Endothelial cell of umbilical vein (primary cell): Measurements from ENCODE around the gene UBR3. TPM values are rescaled to one million over a fixed set of nuclear protein-coding genes. Genes with fewer than 3 reads are reported as not detected.

Experiments used
- BruUV-seq: library from RNA; stranded (reverse); fragments of 400-500 nt; replicated peaks from 2 replicates; lab custom pipeline; 2021; lab: Mats Ljungman, UMichigan
- CTCF ChIA-PET: fragments of 300-600, 350-600 bp; sonication (Branson Sonifier 250); formaldehyde crosslinking; loops from one replicate; lab custom pipeline; 2021; ENCODE audit warnings: antibody characterized with exemption, inconsistent platforms; lab: Charles Lee
- POLR2A ChIA-PET: fragments of 300-600, 350-600 bp; sonication (Branson Sonifier 250); formaldehyde crosslinking; loops from one replicate; lab custom pipeline; 2021; ENCODE audit warnings: antibody characterized with exemption, inconsistent platforms; lab: Charles Lee
- DNase-seq: peaks from one replicate; pipeline ENCODE4 v3.0.0-alpha.2; 2011; ENCODE audit warnings: low read depth, low spot score
- FAIRE-seq: peaks from 2 replicates; lab custom pipeline; 2011; peaks lifted over from hg19 to GRCh38; lab: Jason Lieb, UNC
- H2AFZ ChIP-seq: 2 replicates; pipeline ENCODE4 v1.6.0; 2012; ENCODE audit warnings: low read depth, low read length, control low read depth, inconsistent platforms
- H3K27ac ChIP-seq: 2 replicates; pipeline ENCODE4 v1.5.1; 2011; ENCODE audit warnings: low read depth, mild to moderate bottlenecking, control low read depth, low read length, moderate library complexity; ENCODE audit not compliant: insufficient read depth
- H3K27me3 ChIP-seq, 2 experiments: 2 replicates each; pipeline versions ENCODE4 v1.6.0 to v1.6.1; 2011; ENCODE audit warnings: low read length in 2 of 2, mixed read lengths in 1 of 2; ENCODE audit not compliant: control insufficient read depth in 2 of 2, insufficient read depth in 2 of 2
- H3K36me3 ChIP-seq, 2 experiments: 2 replicates in 1 of 2; 3 replicates in 1 of 2; pipeline ENCODE4 v1.5.1; 2011; ENCODE audit warnings: low read length in 2 of 2, mild to moderate bottlenecking in 1 of 2, moderate library complexity in 1 of 2; ENCODE audit not compliant: control insufficient read depth in 2 of 2, insufficient read depth in 2 of 2; ENCODE audit errors: extremely low read depth in 1 of 2
- H3K4me1 ChIP-seq: 3 replicates; pipeline ENCODE4 v1.5.1; 2011; ENCODE audit warnings: mild to moderate bottlenecking, low read length; ENCODE audit not compliant: control insufficient read depth, insufficient read depth; ENCODE audit errors: extremely low read depth
- H3K4me2 ChIP-seq: 2 replicates; pipeline ENCODE4 v1.6.1; 2011; ENCODE audit warnings: low read length, control low read depth, mixed read lengths; ENCODE audit not compliant: insufficient read depth
- H3K4me3 ChIP-seq, 3 experiments: fragments of 200-600 bp in 1 of 3; sonication (generic), shearing (Covaris generic) in 1 of 3; replicated peaks in 1 of 3; 2 replicates each; pipeline ENCODE4 v1.5.1; 2011 to 2016; ENCODE audit warnings: control low read depth in 3 of 3, low read length in 3 of 3, mild to moderate bottlenecking in 2 of 3, inconsistent platforms in 1 of 3, low read depth in 1 of 3, moderate library complexity in 1 of 3; ENCODE audit not compliant: insufficient read depth in 1 of 3
- H3K79me2 ChIP-seq: 2 replicates; pipeline ENCODE4 v1.6.0; 2012; ENCODE audit warnings: low read length, inconsistent platforms; ENCODE audit not compliant: control insufficient read depth, insufficient read depth
- H3K9ac ChIP-seq: replicated peaks from 2 replicates; pipeline ENCODE3; 2011; ENCODE audit warnings: low read length, control low read depth; ENCODE audit not compliant: insufficient read depth; ENCODE audit errors: extremely low read depth
- H3K9me1 ChIP-seq: replicated peaks from 3 replicates; pipeline ENCODE4 v1.6.0; 2011; ENCODE audit warnings: mild to moderate bottlenecking, low read length; ENCODE audit not compliant: control insufficient read depth, insufficient read depth; ENCODE audit errors: extremely low read depth
- H3K9me3 ChIP-seq: replicated peaks from 2 replicates; pipeline ENCODE4 v1.5.1; 2012; ENCODE audit warnings: low read length, inconsistent platforms; ENCODE audit not compliant: control insufficient read depth, insufficient read depth
- H4K20me1 ChIP-seq: replicated peaks from 2 replicates; pipeline ENCODE3; 2011; ENCODE audit warnings: mild to moderate bottlenecking, low read length; ENCODE audit not compliant: control insufficient read depth, insufficient read depth; ENCODE audit errors: extremely low read depth
- FOS ChIP-seq: IDR thresholded peaks from 2 replicates; pipeline ENCODE4 v1.6.1; 2011; ENCODE audit warnings: mild to moderate bottlenecking, low read length, moderate library complexity, borderline replicate concordance; ENCODE audit not compliant: insufficient read depth
- GATA2 ChIP-seq: IDR thresholded peaks from 2 replicates; pipeline ENCODE4 v1.7.0; 2011; ENCODE audit warnings: low read depth, mild to moderate bottlenecking, moderate library complexity, mixed read lengths, low read length; ENCODE audit not compliant: insufficient read length, insufficient read depth
- JUN ChIP-seq: IDR thresholded peaks from 2 replicates; pipeline ENCODE4 v1.6.1; 2011; ENCODE audit warnings: borderline replicate concordance, low read depth; ENCODE audit not compliant: insufficient read length, insufficient read depth
- MYC ChIP-seq: IDR thresholded peaks from one replicate; pipeline ENCODE4 v1.6.1; 2011; ENCODE audit warnings: mild to moderate bottlenecking, low read depth, low read length
- POLR2A ChIP-seq: IDR thresholded peaks from 2 replicates; pipeline ENCODE4 v1.6.1; 2012; ENCODE audit warnings: low read depth, mild to moderate bottlenecking, control low read depth, low read length
- POLR2AphosphoS5 ChIP-seq: IDR thresholded peaks from 2 replicates; pipeline ENCODE4 v1.6.1; 2012; ENCODE audit warnings: low read depth, mild to moderate bottlenecking, control low read depth, low read length, moderate library complexity; ENCODE audit not compliant: insufficient read depth
- dilution Hi-C: fragments of 300-500 bp; cut with MboI; formaldehyde crosslinking; loops from one replicate; pipeline ENCODE4 v1.15.0; 2019; ENCODE audit warnings: low sequenced_read_pairs; ENCODE audit not compliant: extremely low pct_ligation_motif_present
- intact Hi-C: fragments of 100-400 bp; cut with micrococcal nuclease; formaldehyde crosslinking; loops from one replicate; pipeline ENCODE4 v1.10.0; 2022
- polyA plus RNA-seq, 4 experiments: library from polyadenylated mRNA; depleted of rRNA in 3 of 4; stranded (reverse) in 3 of 4; unstranded in 1 of 4; fragments of >200 nt; gene quantifications; 2 replicates each; pipeline versions ENCODE4 v1.2.1 to v1.2.3, GENCODE V29; 2011 to 2012; ENCODE audit warnings: missing spikeins in 1 of 4
- total RNA-seq: library from RNA; stranded (reverse); gene quantifications from 2 replicates; pipeline ENCODE4 v1.2.3, GENCODE V29; 2021
- TF ChIP-seq, protein P1 (sequence below): IDR thresholded peaks from 2 replicates; pipeline ENCODE4 v1.6.1; 2011; ENCODE audit not compliant: insufficient read depth, insufficient read length
- TF ChIP-seq, protein P2 (sequence below), 2 donors: IDR thresholded peaks; 1 replicate in 1 of 2; 2 replicates in 1 of 2; pipeline ENCODE4 v1.5.1; 2011; ENCODE audit warnings: low read length in 2 of 2, mild to moderate bottlenecking in 2 of 2, moderate library complexity in 2 of 2, control low read depth in 1 of 2, inconsistent platforms in 1 of 2, low read depth in 1 of 2; ENCODE audit not compliant: insufficient read depth in 1 of 2; ENCODE audit errors: extremely low read depth in 1 of 2

UBR3 gene
- total and polyA plus RNA-seq, 2 donors (not counting 3 experiments of a cell fraction or from before 2014, with no cell fraction given) = 5.3 to 27.5 TPM

DNA sequence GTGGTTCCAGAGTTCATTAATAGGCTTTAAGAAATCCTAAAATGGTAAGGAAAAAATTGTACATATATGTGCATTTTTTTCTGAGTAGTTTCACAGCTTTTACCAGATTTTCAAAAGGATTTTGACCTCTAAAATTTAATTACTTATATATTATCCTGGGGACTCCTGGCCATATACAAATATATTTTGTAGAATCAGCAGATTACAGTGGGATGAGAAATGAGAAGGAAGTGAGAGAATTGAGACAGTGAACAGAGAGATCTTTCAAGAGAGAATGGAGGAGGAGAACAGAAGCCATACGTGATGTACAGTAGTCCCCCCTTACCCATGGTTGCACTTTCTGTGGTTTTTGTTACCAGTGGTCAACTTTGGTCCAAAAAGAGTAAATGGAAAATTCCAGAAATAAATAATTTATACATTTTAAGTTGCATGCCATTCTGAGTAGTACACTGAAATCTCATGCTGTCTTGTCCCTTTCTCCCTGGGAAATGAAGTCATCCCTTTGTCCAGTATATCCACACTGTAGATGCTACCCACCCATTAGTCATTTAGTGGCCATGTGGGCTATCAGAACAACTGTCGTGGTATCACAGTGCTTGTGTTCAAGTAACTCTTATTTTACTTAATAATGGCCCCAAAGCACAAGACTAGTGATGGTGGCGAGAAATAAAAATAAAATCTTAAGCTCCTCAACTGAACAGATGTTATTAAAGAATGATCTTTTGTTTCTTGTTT, 220.2 kb downstream of the UBR3 start:
- dilution Hi-C loops = no loop called here
- H3K4me3 ChIP-seq = no peak overlapping the region
- TF ChIP-seq, protein P1, sequence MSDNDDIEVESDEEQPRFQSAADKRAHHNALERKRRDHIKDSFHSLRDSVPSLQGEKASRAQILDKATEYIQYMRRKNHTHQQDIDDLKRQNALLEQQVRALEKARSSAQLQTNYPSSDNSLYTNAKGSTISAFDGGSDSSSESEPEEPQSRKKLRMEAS = no peak
- no peak for TF ChIP-seq POLR2AphosphoS5
- no peak for TF ChIP-seq GATA2
- no peak for TF ChIP-seq MYC
- TF ChIP-seq JUN = no peak
- no peak for TF ChIP-seq FOS
- TF ChIP-seq, protein P2, sequence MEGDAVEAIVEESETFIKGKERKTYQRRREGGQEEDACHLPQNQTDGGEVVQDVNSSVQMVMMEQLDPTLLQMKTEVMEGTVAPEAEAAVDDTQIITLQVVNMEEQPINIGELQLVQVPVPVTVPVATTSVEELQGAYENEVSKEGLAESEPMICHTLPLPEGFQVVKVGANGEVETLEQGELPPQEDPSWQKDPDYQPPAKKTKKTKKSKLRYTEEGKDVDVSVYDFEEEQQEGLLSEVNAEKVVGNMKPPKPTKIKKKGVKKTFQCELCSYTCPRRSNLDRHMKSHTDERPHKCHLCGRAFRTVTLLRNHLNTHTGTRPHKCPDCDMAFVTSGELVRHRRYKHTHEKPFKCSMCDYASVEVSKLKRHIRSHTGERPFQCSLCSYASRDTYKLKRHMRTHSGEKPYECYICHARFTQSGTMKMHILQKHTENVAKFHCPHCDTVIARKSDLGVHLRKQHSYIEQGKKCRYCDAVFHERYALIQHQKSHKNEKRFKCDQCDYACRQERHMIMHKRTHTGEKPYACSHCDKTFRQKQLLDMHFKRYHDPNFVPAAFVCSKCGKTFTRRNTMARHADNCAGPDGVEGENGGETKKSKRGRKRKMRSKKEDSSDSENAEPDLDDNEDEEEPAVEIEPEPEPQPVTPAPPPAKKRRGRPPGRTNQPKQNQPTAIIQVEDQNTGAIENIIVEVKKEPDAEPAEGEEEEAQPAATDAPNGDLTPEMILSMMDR (IDR thresholded peaks at IDR 0.05; ENCODE audit: extremely low read depth in 1 of 2, insufficient read depth in 1 of 2, low read depth in 1 of 2, low read length in 2 of 2) = no peak
- no peak for TF ChIP-seq POLR2A
- H3K79me2 ChIP-seq = no peaks in the 10 kb centered on the region
- H4K20me1 ChIP-seq = no peaks in the 10 kb centered on the region
- H3K27me3 ChIP-seq = no peaks in the 10 kb centered on the region
- no peaks in the 10 kb centered on the region for H3K36me3 ChIP-seq
- H3K4me2 ChIP-seq = no peak overlapping the region
- no peak overlapping the region for H3K27ac ChIP-seq
- FAIRE-seq (no peak), DNase-seq (no peak)
- intact Hi-C loops = no loop called here
- CTCF ChIA-PET = no interaction called here
- H3K9me1 ChIP-seq = no peaks in the 10 kb centered on the region
- peaks cover 8% of the 10 kb centered on the region for H3K4me1 ChIP-seq
- no peak overlapping the region for H2AFZ ChIP-seq
- H3K9me3 ChIP-seq = no peaks in the 10 kb centered on the region
- POLR2A ChIA-PET = no interaction called here
- BruUV-seq = no TSS peak
- H3K9ac ChIP-seq = no peak overlapping the region
